Measurements from ENCODE around the gene SLC25A52.

SLC25A52 gene

GRCh38 chr18:31719363-31720006 lies 41.2 kb downstream of the SLC25A52 start:
- Histone ChIP-seq H3K27ac (ENCODE audit: low read length) (no peak overlapping the region), H3K27me3 (ENCODE audit: low read depth, low read length) (no peaks in the 10 kb centered on the region)

DNA sequence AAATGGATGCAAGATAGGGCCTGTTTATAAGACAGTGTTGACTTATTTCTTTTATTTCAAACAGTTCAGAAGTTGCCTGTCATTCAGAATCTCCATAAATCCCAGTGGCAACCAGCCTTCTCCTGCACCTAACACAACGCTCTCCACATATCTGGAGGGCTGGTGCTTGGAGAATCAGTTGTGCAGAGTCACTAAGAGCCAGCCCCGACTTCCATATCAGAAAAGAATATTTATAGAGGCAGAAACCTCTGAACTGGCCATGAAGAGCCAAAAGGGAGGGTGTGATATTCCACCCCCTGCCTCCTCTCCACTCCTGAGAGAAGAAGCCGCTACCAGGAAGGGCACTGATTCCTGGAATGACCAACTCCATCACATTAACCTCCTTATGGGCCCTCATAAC lies 42.3 kb downstream of the SLC25A52 start:
- Histone ChIP-seq H3K4me3 (ENCODE audit: low read length) (no peak overlapping the region), H2AFZ (ENCODE audit: low read depth, low read length) (no peak overlapping the region), H3K27me3 (ENCODE audit: low read depth, low read length) (no peaks in the 10 kb centered on the region), H4K20me1 (ENCODE audit: insufficient read depth, low read length) (no peaks in the 10 kb centered on the region), H3K27ac (ENCODE audit: low read length) (no peak overlapping the region), H3K79me2 (ENCODE audit: low read length) (no peaks in the 10 kb centered on the region), H3K36me3 (replicated peaks; ENCODE audit: low read depth, low read length) (no peaks in the 10 kb centered on the region), H3K4me2 (ENCODE audit: low read length) (no peak overlapping the region), H3K9ac (ENCODE audit: low read length) (no peak overlapping the region), H3K9me3 (ENCODE audit: insufficient read depth, low read length) (no peaks in the 10 kb centered on the region), H3K4me1 (ENCODE audit: low read length) (no peaks in the 10 kb centered on the region; the same call in 1 of the 2 replicates)
- TF ChIP-seq EZH2phosphoT487 (IDR thresholded peaks at IDR 0.05; ENCODE audit: low read depth), result no peak
- TF ChIP-seq CTCF (IDR thresholded peaks at IDR 0.05; ENCODE audit: low read depth, low read length), result no peak

More at GRCh38 chr18:31719363-31720006, 41.2 kb downstream of the SLC25A52 start:
- Histone ChIP-seq H3K4me3 (ENCODE audit: low read length) (no peak overlapping the region), H3K4me2 (ENCODE audit: low read length) (no peak overlapping the region), H3K79me2 (ENCODE audit: low read length) (no peaks in the 10 kb centered on the region), H3K36me3 (replicated peaks; ENCODE audit: low read depth, low read length) (no peaks in the 10 kb centered on the region), H3K4me1 (ENCODE audit: low read length) (no peaks in the 10 kb centered on the region; the same call in 1 of the 2 replicates), H3K9me3 (ENCODE audit: insufficient read depth, low read length) (no peaks in the 10 kb centered on the region), H3K9ac (ENCODE audit: low read length) (no peak overlapping the region), H2AFZ (ENCODE audit: low read depth, low read length) (no peak overlapping the region), H4K20me1 (ENCODE audit: insufficient read depth, low read length) (no peaks in the 10 kb centered on the region)
- TF ChIP-seq EZH2phosphoT487 (IDR thresholded peaks at IDR 0.05; ENCODE audit: low read depth) (no peak), CTCF (IDR thresholded peaks at IDR 0.05; ENCODE audit: low read depth, low read length) (no peak)

GRCh38 chr18:31716362-31716761 lies 44.3 kb downstream of the SLC25A52 start:
- TF ChIP-seq CTCF (IDR thresholded peaks at IDR 0.05; ENCODE audit: low read depth, low read length) (no peak), EZH2phosphoT487 (IDR thresholded peaks at IDR 0.05; ENCODE audit: low read depth) (no peak)

GRCh38 chr18:31711365-31712172 lies 49.1 kb downstream of the SLC25A52 start:
- Histone ChIP-seq H3K4me1 (ENCODE audit: low read length) (no peaks in the 10 kb centered on the region; the same call in 1 of the 2 replicates), H3K79me2 (ENCODE audit: low read length) (no peaks in the 10 kb centered on the region), H3K4me2 (ENCODE audit: low read length) (no peak overlapping the region), H3K9me3 (ENCODE audit: insufficient read depth, low read length) (no peaks in the 10 kb centered on the region), H3K36me3 (replicated peaks; ENCODE audit: low read depth, low read length) (no peaks in the 10 kb centered on the region), H3K27ac (ENCODE audit: low read length) (no peak overlapping the region), H3K9ac (ENCODE audit: low read length) (no peak overlapping the region), H4K20me1 (ENCODE audit: insufficient read depth, low read length) (no peaks in the 10 kb centered on the region), H3K27me3 (ENCODE audit: low read depth, low read length) (no peaks in the 10 kb centered on the region), H2AFZ (ENCODE audit: low read depth, low read length) (0 out of 2 replicates have a peak overlapping the region, but pooled peaks have one; percentile 40), H3K4me3 (ENCODE audit: low read length) (no peak overlapping the region)
- TF ChIP-seq EZH2phosphoT487 (IDR thresholded peaks at IDR 0.05; ENCODE audit: low read depth), result no peak
- no peak for TF ChIP-seq CTCF (IDR thresholded peaks at IDR 0.05; ENCODE audit: low read depth, low read length)

More at GRCh38 chr18:31716362-31716761, 44.3 kb downstream of the SLC25A52 start:
- Histone ChIP-seq H2AFZ (ENCODE audit: low read depth, low read length) (no peak overlapping the region), H3K4me2 (ENCODE audit: low read length) (no peak overlapping the region), H3K9me3 (ENCODE audit: insufficient read depth, low read length) (no peaks in the 10 kb centered on the region), H3K36me3 (replicated peaks; ENCODE audit: low read depth, low read length) (no peaks in the 10 kb centered on the region), H3K4me1 (ENCODE audit: low read length) (no peaks in the 10 kb centered on the region; the same call in 1 of the 2 replicates), H3K27me3 (ENCODE audit: low read depth, low read length) (no peaks in the 10 kb centered on the region), H4K20me1 (ENCODE audit: insufficient read depth, low read length) (no peaks in the 10 kb centered on the region), H3K27ac (ENCODE audit: low read length) (no peak overlapping the region), H3K79me2 (ENCODE audit: low read length) (no peaks in the 10 kb centered on the region), H3K4me3 (ENCODE audit: low read length) (no peak overlapping the region), H3K9ac (ENCODE audit: low read length) (no peak overlapping the region)

Measured in OCI-LY3 (cell line).